ENCODE data around the gene PRTG. TPM values are rescaled to one million over a fixed set of nuclear protein-coding genes. Genes with fewer than 3 reads are reported as not detected.
"Not testable (repeated sequence)": the region's sequence is repeated elsewhere in the genome, so short reads cannot be mapped to it uniquely, and the experiment has no call there.

Gene PRTG
- total RNA-seq, 1 donor from 2014 or later = 2.1 TPM

- Mint-ChIP-seq H3K4me1 (ENCODE audit: unreplicated experiment) (peaks cover 8% of the 10 kb centered on the region), H3K9me3 (ENCODE audit: unreplicated experiment) (no peaks in the 10 kb centered on the region), H3K36me3 (ENCODE audit: unreplicated experiment) (no peaks in the 10 kb centered on the region), H3K27me3 (ENCODE audit: unreplicated experiment) (peaks cover 14% of the 10 kb centered on the region), H3K27ac (ENCODE audit: unreplicated experiment) (no peak overlapping the region), H3K4me3 (ENCODE audit: unreplicated experiment) (no peak overlapping the region)
- TF ChIP-seq CTCF (IDR thresholded peaks at IDR 0.05) = no peak
- DNase-seq (ENCODE audit: extremely low spot score, unreplicated experiment) = no peak
These were observed 4.2 kb downstream of the PRTG start for GRCh38 chr15:55738715-55739114.

- peaks cover 5% of the 10 kb centered on the region for H3K4me1 Mint-ChIP-seq (ENCODE audit: unreplicated experiment)
- H3K9me3 Mint-ChIP-seq (ENCODE audit: unreplicated experiment) = no peaks in the 10 kb centered on the region
- TF ChIP-seq CTCF (IDR thresholded peaks at IDR 0.05) = no peak
- no peak for DNase-seq (ENCODE audit: extremely low spot score, unreplicated experiment)
- H3K27ac Mint-ChIP-seq (ENCODE audit: unreplicated experiment) = no peak overlapping the region
- H3K4me3 Mint-ChIP-seq (ENCODE audit: unreplicated experiment) = no peak overlapping the region
- H3K36me3 Mint-ChIP-seq (ENCODE audit: unreplicated experiment) = no peaks in the 10 kb centered on the region
- H3K27me3 Mint-ChIP-seq (ENCODE audit: unreplicated experiment) = peaks cover 11% of the 10 kb centered on the region
These were observed 5.6 kb downstream of the PRTG start for GRCh38 chr15:55737373-55737772.

GRCh38 chr15:55736756-55737155 lies 6.2 kb downstream of the PRTG start:
- DNase-seq (ENCODE audit: extremely low spot score, unreplicated experiment) = no peak
- TF ChIP-seq CTCF (IDR thresholded peaks at IDR 0.05) = no peak
- H3K27ac Mint-ChIP-seq (ENCODE audit: unreplicated experiment) = no peak overlapping the region
- peaks cover 11% of the 10 kb centered on the region for H3K27me3 Mint-ChIP-seq (ENCODE audit: unreplicated experiment)
- H3K36me3 Mint-ChIP-seq (ENCODE audit: unreplicated experiment) = no peaks in the 10 kb centered on the region
- peaks cover 5% of the 10 kb centered on the region for H3K4me1 Mint-ChIP-seq (ENCODE audit: unreplicated experiment)
- no peaks in the 10 kb centered on the region for H3K9me3 Mint-ChIP-seq (ENCODE audit: unreplicated experiment)
- no peak overlapping the region for H3K4me3 Mint-ChIP-seq (ENCODE audit: unreplicated experiment)

- Mint-ChIP-seq H3K27me3 (ENCODE audit: unreplicated experiment) (peaks cover 10% of the 10 kb centered on the region), H3K27ac (ENCODE audit: unreplicated experiment) (no peak overlapping the region), H3K36me3 (ENCODE audit: unreplicated experiment) (no peaks in the 10 kb centered on the region), H3K9me3 (ENCODE audit: unreplicated experiment) (no peaks in the 10 kb centered on the region), H3K4me1 (ENCODE audit: unreplicated experiment) (peaks cover 5% of the 10 kb centered on the region), H3K4me3 (ENCODE audit: unreplicated experiment) (no peak overlapping the region)
- no peak for DNase-seq (ENCODE audit: extremely low spot score, unreplicated experiment)
- no peak for TF ChIP-seq CTCF (IDR thresholded peaks at IDR 0.05)
These were observed 8.3 kb downstream of the PRTG start for GRCh38 chr15:55734641-55735040.

GRCh38 chr15:55733461-55733860 lies 9.5 kb downstream of the PRTG start:
- not testable (repeated sequence) for H3K4me1 Mint-ChIP-seq (ENCODE audit: unreplicated experiment); DNase-seq (ENCODE audit: extremely low spot score, unreplicated experiment); H3K9me3 Mint-ChIP-seq (ENCODE audit: unreplicated experiment); H3K36me3 Mint-ChIP-seq (ENCODE audit: unreplicated experiment); H3K27me3 Mint-ChIP-seq (ENCODE audit: unreplicated experiment); H3K4me3 Mint-ChIP-seq (ENCODE audit: unreplicated experiment); H3K27ac Mint-ChIP-seq (ENCODE audit: unreplicated experiment)

GRCh38 chr15:55721554-55722185 lies 21.3 kb downstream of the PRTG start:
- no peak for TF ChIP-seq CTCF (IDR thresholded peaks at IDR 0.05)
- DNase-seq (ENCODE audit: extremely low spot score, unreplicated experiment) = no peak
- Mint-ChIP-seq H3K9me3 (ENCODE audit: unreplicated experiment) (peaks cover 6% of the 10 kb centered on the region), H3K4me1 (ENCODE audit: unreplicated experiment) (no peaks in the 10 kb centered on the region), H3K36me3 (ENCODE audit: unreplicated experiment) (no peaks in the 10 kb centered on the region), H3K27me3 (ENCODE audit: unreplicated experiment) (no peaks in the 10 kb centered on the region), H3K27ac (ENCODE audit: unreplicated experiment) (no peak overlapping the region), H3K4me3 (ENCODE audit: unreplicated experiment) (no peak overlapping the region)

Measured in osteocyte (in vitro differentiated cells).